Hepatocyte (in vitro differentiated cells): ENCODE results near the gene HDHD5.

Experiments used
- CTCF ChIP-seq: fragments of 200-600 bp; sonication (generic); IDR thresholded peaks from 2 replicates; pipeline ENCODE4 v1.5.1; 2016; ENCODE audit warnings: antibody characterized with exemption, mild to moderate bottlenecking; ENCODE audit not compliant: poor library complexity
- EZH2phosphoT487 ChIP-seq: fragments of 200-600 bp; sonication (generic); IDR thresholded peaks from one replicate; pipeline ENCODE4 v1.6.1; 2018; ENCODE audit warnings: antibody characterized with exemption, mild to moderate bottlenecking, low read depth, moderate library complexity; ENCODE audit not compliant: unreplicated experiment, severe bottlenecking

- TF ChIP-seq CTCF (no peak), EZH2phosphoT487 (no peak)
Measured at GRCh38 chr22:17121233-17122195, 37.6 kb downstream of the HDHD5 start, which contains the start of gene TMEM121B.
